ENCODE results near the gene LRRC8B.

GRCh38 chr1:89527256-89527655 is 2.6 kb downstream of the LRRC8B start:
- no peak for TF ChIP-seq EGR1 (IDR thresholded peaks at IDR 0.05)
- no peak for TF ChIP-seq FOXM1 (IDR thresholded peaks at IDR 0.05; ENCODE audit: borderline replicate concordance, low read depth)
- no peak for TF ChIP-seq ZBTB7A (IDR thresholded peaks at IDR 0.05; ENCODE audit: low read depth)
- no peak for TF ChIP-seq TAF1 (IDR thresholded peaks at IDR 0.05; ENCODE audit: low read depth)
- TF ChIP-seq YY1 (IDR thresholded peaks at IDR 0.05; ENCODE audit: low read depth): no peak
